ENCODE results near the gene STH.
A peak's percentile ranks its signal among the peaks of the same experiment; 100 is the strongest.
"Not testable (repeated sequence)": the region's sequence is repeated elsewhere in the genome, so short reads cannot be mapped to it uniquely, and the experiment has no call there.

The STH gene

DNA sequence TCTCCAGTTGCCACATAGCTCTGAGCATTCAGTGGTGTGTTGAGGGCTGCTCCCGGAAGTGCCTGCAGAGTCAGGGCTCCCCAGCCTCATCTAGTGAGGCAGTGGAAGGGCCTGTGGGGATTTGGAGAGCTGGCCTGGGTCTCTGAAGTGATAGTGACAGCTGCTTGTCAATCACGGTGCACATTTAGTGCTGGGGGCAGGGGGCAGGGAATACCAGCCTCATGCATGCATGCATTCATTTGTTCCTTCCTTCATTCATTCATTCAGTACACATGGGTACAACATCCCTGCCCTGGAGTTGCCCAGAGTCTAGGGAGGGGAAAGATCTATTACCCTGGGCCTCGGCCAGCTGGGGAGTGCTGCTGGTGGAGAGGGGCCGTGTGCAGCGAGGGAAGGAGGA lies 11.3 kb upstream of the STH start:
- DNase-seq: no peak

DNA sequence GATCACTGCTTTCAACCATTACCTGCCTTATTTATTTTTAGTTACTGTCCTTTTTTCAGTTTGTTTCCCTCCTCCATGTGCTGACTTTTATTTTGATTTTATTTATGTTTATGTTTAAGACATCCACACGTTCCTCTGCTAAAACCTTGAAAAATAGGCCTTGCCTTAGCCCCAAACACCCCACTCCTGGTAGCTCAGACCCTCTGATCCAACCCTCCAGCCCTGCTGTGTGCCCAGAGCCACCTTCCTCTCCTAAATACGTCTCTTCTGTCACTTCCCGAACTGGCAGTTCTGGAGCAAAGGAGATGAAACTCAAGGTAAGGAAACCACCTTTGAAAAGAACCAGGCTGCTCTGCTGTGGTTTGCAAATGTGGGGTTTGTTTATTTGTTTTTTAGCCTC lies 9.3 kb upstream of the STH start:
- DNase-seq: no peak

DNA sequence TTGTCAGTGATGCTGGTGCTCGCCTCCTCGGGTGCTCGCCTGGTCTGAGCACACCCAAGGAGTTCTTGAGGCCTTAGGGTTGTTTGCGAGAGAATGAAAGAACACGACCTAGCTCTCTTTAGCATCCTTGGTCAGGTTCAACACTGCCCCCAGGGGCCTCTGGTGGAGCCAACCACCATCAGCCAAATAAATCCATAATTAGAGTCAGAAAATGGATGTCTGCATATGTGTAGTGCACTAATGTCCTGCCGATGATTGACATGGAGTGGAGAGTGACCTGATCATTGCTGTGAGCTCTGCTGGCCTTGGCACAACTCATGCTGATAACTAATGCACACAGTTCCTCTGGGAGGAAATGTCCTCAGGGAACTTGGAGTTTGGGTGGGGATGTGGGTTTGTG lies 8.2 kb upstream of the STH start:
- no peak for DNase-seq

DNA sequence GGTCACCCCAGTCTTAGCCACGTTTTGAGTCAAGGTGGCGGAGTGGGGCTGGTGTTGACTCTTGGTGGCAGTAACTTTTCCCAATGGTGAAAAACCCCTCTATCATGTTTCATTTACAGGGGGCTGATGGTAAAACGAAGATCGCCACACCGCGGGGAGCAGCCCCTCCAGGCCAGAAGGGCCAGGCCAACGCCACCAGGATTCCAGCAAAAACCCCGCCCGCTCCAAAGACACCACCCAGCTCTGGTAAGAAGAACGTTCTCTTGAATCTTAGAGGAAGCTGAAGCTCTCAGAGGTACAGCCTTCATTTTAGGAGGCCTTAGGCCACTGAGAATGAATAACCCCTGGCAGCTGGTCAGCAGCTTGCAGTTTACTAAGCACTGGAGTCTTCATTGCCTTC lies 7.7 kb upstream of the STH start:
- DNase-seq: no peak

DNA sequence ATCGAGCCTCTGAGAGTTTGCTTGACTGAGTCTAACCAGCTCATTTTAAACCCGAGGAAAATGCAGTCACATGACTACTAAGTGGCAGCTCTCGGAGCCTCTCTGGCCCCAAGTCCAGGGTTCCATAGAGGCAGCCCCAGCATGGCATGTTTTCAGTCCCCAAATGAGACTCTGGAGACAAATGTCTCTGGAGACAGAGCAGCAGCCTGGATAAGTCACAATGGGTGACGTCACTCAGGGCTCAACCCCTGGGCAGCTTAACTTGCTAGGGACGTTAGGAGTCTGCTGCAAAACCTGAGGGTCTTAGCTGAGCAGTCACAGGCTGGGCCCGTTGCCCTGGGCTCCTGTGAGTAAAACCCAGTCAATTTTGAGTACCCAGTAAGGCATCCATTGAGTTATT lies 6.9 kb upstream of the STH start:
- no peak for DNase-seq

DNA sequence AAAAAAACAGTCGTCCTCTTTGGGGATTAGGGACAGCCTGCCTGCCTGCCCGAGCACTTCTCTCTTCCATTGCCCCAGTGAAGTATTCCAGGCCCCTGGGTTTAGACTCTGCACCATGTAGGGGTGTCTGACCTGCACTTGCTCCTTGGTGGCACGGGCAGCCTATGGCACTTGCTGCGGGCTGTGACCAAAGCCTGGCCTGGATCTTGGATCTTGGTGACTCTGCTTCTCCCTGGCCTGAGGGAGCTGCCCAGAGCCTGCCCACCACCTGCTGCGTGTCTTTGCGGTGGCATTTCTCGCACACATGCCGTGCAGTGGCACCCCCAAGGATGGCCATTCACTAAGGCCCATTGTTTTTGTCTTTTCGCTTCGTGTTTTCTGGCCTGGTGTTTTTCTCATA lies 6.1 kb upstream of the STH start:
- no peak for DNase-seq

DNA sequence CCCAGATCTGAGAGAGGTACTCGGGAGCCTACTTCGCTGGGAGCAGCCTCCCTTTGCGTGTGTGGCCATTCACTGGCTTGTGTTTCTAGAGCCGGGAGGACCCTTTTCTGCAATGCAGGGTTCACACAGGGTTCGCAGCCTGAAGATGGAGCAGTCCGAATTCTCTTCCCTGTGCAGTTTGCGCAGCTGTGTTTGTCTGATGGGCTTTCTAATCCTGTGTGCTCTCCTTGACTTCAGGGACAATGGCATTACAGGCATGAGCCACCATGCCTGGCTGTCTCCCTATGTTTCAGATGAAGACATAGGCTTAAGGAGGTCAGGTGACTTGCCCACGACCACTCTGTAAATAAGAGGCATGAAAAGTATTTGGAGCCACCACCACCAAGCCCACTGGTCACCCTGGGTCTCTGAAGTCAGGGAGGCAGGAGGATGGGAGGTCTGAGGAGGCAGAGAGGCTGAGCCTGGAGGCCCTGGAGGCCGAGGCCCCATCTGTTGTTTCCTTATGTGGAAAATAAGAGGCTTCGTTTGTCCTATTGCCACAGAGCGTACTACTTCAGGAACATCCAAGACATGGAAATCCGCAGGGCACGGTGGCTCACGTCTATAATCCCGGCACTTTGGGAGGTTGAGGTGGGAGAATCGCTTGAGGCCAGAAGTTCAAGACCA lies 5.0 kb upstream of the STH start:
- DNase-seq: no peak

DNA sequence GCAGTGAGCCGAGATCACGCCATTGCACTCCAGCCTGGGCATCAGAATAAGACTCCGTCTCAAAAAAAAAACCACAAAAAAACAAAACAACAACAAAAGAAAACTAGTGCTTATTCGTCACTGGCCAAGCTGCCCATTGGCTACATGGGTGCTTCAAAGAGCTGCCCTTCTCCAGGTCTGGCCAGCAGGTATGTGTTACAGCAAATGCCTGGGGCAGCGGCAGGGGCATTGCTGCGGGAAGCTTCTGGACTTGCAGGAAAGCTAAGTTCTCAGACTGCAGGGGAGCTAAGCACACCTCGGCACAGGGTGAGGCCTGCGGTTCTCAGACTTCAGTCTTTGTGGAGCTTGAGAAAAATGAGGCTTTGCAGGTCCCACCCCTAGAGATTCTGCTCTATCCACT lies 4.1 kb upstream of the STH start:
- no peak for DNase-seq

DNA sequence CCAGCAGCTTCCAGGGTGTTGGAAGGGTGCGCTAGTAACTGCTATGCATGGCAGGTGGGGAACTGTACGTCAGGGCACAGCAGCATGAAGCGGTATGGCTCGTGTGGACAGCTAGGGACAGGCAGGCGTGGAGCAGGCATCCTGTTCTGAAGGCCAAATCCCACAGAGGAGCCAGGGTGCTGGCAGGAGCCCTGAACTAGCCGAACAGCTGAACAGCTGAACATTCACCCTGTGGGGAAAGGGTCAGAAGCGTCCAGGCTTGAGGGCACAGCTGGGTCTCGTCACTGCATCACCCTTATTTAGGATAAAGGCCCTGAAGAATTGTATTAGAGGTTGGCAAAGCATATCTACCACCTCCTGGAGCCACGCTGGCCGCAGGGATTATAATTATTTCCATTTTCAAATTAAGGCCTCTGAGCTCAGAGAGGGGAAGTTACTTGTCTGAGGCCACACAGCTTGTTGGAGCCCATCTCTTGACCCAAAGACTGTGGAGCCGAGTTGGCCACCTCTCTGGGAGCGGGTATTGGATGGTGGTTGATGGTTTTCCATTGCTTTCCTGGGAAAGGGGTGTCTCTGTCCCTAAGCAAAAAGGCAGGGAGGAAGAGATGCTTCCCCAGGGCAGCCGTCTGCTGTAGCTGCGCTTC lies 3.3 kb upstream of the STH start:
- no peak for DNase-seq

DNA sequence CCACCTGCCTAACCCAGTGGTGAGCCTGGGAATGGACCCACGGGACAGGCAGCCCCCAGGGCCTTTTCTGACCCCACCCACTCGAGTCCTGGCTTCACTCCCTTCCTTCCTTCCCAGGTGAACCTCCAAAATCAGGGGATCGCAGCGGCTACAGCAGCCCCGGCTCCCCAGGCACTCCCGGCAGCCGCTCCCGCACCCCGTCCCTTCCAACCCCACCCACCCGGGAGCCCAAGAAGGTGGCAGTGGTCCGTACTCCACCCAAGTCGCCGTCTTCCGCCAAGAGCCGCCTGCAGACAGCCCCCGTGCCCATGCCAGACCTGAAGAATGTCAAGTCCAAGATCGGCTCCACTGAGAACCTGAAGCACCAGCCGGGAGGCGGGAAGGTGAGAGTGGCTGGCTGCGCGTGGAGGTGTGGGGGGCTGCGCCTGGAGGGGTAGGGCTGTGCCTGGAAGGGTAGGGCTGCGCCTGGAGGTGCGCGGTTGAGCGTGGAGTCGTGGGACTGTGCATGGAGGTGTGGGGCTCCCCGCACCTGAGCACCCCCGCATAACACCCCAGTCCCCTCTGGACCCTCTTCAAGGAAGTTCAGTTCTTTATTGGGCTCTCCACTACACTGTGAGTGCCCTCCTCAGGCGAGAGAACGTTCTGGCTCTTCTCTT lies 2.6 kb upstream of the STH start:
- no peak for DNase-seq

DNA sequence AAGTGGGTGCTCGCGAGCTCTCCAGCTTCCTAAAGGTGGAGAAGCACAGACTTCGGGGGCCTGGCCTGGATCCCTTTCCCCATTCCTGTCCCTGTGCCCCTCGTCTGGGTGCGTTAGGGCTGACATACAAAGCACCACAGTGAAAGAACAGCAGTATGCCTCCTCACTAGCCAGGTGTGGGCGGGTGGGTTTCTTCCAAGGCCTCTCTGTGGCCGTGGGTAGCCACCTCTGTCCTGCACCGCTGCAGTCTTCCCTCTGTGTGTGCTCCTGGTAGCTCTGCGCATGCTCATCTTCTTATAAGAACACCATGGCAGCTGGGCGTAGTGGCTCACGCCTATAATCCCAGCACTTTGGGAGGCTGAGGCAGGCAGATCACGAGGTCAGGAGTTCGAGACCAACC lies 1.9 kb upstream of the STH start:
- DNase-seq: no peak

DNA sequence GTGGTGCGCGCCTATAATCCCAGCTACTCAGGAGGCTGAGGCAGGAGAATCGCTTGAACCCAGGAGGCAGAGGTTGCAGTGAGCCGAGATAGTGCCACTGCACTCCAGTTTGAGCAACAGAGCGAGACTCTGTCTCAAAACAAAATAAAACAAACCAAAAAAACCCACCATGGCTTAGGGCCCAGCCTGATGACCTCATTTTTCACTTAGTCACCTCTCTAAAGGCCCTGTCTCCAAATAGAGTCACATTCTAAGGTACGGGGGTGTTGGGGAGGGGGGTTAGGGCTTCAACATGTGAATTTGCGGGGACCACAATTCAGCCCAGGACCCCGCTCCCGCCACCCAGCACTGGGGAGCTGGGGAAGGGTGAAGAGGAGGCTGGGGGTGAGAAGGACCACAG lies 1.4 kb upstream of the STH start:
- DNase-seq: no peak

DNA sequence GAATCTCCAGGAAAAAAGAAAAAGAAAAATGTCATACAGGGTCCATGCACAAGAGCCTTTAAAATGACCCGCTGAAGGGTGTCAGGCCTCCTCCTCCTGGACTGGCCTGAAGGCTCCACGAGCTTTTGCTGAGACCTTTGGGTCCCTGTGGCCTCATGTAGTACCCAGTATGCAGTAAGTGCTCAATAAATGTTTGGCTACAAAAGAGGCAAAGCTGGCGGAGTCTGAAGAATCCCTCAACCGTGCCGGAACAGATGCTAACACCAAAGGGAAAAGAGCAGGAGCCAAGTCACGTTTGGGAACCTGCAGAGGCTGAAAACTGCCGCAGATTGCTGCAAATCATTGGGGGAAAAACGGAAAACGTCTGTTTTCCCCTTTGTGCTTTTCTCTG lies 845 bp downstream of the STH start:
- no peak for DNase-seq

DNA sequence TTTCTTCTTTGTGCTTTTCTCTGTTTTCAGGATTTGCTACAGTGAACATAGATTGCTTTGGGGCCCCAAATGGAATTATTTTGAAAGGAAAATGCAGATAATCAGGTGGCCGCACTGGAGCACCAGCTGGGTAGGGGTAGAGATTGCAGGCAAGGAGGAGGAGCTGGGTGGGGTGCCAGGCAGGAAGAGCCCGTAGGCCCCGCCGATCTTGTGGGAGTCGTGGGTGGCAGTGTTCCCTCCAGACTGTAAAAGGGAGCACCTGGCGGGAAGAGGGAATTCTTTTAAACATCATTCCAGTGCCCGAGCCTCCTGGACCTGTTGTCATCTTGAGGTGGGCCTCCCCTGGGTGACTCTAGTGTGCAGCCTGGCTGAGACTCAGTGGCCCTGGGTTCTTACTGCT lies 1.2 kb downstream of the STH start:
- no peak for DNase-seq

DNA sequence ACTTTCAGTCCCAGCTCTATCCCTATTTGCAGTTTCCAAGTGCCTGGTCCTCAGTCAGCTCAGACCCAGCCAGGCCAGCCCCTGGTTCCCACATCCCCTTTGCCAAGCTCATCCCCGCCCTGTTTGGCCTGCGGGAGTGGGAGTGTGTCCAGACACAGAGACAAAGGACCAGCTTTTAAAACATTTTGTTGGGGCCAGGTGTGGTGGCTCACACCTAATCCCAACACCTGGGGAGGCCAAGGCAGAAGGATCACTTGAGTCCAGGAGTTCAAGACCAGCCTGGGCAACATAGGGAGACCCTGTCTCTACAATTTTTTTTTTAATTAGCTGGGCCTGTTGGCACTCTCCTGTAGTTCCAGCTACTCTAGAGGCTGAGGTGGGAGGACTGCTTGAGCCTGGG lies 1.7 kb downstream of the STH start:
- no peak for DNase-seq

DNA sequence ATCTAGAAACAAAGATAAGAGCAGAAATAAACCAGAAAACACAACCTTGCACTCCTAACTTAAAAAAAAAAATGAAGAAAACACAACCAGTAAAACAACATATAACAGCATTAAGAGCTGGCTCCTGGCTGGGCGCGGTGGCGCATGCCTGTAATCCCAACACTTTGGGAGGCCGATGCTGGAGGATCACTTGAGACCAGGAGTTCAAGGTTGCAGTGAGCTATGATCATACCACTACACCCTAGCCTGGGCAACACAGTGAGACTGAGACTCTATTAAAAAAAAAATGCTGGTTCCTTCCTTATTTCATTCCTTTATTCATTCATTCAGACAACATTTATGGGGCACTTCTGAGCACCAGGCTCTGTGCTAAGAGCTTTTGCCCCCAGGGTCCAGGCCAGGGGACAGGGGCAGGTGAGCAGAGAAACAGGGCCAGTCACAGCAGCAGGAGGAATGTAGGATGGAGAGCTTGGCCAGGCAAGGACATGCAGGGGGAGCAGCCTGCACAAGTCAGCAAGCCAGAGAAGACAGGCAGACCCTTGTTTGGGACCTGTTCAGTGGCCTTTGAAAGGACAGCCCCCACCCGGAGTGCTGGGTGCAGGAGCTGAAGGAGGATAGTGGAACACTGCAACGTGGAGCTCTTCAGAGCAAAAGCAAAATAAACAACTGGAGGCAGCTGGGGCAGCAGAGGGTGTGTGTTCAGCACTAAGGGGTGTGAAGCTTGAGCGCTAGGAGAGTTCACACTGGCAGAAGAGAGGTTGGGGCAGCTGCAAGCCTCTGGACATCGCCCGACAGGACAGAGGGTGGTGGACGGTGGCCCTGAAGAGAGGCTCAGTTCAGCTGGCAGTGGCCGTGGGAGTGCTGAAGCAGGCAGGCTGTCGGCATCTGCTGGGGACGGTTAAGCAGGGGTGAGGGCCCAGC lies 2.6 kb downstream of the STH start:
- no peak for DNase-seq

DNA sequence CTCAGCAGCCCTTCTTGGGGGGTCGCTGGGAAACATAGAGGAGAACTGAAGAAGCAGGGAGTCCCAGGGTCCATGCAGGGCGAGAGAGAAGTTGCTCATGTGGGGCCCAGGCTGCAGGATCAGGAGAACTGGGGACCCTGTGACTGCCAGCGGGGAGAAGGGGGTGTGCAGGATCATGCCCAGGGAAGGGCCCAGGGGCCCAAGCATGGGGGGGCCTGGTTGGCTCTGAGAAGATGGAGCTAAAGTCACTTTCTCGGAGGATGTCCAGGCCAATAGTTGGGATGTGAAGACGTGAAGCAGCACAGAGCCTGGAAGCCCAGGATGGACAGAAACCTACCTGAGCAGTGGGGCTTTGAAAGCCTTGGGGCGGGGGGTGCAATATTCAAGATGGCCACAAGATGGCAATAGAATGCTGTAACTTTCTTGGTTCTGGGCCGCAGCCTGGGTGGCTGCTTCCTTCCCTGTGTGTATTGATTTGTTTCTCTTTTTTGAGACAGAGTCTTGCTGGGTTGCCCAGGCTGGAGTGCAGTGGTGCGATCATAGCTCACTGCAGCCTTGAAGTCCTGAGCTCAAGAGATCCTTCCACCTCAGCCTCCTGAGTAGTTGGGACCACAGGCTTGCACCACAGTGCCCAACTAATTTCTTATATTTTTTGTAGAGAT lies 3.4 kb downstream of the STH start:
- peak in 1 of 2 experiments; percentile 59 for DNase-seq

DNA sequence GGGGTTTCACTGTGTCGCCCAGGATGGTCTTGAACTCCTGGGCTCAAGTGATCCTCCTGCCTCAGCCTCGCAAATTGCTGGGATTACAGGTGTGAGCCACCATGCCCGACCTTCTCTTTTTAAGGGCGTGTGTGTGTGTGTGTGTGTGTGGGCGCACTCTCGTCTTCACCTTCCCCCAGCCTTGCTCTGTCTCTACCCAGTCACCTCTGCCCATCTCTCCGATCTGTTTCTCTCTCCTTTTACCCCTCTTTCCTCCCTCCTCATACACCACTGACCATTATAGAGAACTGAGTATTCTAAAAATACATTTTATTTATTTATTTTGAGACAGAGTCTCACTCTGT lies 3.9 kb downstream of the STH start:
- no peak for DNase-seq

DNA sequence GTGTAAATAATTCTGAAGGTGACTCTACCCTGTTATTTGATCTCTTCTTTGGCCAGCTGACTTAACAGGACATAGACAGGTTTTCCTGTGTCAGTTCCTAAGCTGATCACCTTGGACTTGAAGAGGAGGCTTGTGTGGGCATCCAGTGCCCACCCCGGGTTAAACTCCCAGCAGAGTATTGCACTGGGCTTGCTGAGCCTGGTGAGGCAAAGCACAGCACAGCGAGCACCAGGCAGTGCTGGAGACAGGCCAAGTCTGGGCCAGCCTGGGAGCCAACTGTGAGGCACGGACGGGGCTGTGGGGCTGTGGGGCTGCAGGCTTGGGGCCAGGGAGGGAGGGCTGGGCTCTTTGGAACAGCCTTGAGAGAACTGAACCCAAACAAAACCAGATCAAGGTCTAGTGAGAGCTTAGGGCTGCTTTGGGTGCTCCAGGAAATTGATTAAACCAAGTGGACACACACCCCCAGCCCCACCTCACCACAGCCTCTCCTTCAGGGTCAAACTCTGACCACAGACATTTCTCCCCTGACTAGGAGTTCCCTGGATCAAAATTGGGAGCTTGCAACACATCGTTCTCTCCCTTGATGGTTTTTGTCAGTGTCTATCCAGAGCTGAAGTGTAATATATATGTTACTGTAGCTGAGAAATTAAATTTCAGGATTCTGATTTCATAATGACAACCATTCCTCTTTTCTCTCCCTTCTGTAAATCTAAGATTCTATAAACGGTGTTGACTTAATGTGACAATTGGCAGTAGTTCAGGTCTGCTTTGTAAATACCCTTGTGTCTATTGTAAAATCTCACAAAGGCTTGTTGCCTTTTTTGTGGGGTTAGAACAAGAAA lies 5.1 kb downstream of the STH start:
- no peak for DNase-seq

DNA sequence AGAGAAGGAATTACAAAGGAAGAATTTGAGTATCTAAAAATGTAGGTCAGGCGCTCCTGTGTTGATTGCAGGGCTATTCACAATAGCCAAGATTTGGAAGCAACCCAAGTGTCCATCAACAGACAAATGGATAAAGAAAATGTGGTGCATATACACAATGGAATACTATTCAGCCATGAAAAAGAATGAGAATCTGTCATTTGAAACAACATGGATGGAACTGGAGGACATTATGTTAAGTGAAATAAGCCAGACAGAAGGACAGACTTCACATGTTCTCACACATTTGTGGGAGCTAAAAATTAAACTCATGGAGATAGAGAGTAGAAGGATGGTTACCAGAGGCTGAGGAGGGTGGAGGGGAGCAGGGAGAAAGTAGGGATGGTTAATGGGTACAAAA lies 7.0 kb downstream of the STH start:
- not testable (repeated sequence) for DNase-seq

DNA sequence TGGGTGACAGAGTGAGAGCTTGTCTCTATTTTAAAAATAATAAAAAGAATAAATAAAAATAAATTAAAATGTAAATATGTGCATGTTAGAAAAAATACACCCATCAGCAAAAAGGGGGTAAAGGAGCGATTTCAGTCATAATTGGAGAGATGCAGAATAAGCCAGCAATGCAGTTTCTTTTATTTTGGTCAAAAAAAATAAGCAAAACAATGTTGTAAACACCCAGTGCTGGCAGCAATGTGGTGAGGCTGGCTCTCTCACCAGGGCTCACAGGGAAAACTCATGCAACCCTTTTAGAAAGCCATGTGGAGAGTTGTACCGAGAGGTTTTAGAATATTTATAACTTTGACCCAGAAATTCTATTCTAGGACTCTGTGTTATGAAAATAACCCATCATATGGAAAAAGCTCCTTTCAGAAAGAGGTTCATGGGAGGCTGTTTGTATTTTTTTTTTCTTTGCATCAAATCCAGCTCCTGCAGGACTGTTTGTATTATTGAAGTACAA lies 8.5 kb downstream of the STH start:
- no peak for DNase-seq

DNA sequence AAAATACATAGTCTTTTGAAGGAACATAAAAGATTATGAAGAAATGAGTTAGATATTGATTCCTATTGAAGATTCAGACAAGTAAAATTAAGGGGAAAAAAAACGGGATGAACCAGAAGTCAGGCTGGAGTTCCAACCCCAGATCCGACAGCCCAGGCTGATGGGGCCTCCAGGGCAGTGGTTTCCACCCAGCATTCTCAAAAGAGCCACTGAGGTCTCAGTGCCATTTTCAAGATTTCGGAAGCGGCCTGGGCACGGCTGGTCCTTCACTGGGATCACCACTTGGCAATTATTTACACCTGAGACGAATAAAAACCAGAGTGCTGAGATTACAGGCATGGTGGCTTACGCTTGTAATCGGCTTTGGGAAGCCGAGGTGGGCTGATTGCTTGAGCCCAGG lies 9.5 kb downstream of the STH start:
- no peak for DNase-seq
